Stimulated activated CD4-positive, alpha-beta T cell treated with anti-CD3 and anti-CD28 coated beads, Interleukin-1b, Interleukin-23, amount 100 ng/mL, for 24 hours (primary cell): ENCODE data around the gene LRP5.
"Not testable (repeated sequence)": the region's sequence is repeated elsewhere in the genome, so short reads cannot be mapped to it uniquely, and the experiment has no call there.

ENCODE experiments used
- DNase-seq, 4 experiments: peaks; one replicate each; pipeline ENCODE4 v3.0.0-alpha.2; 2020; ENCODE audit warnings: low read depth in 4 of 4, low spot score in 1 of 4

Gene LRP5

DNA sequence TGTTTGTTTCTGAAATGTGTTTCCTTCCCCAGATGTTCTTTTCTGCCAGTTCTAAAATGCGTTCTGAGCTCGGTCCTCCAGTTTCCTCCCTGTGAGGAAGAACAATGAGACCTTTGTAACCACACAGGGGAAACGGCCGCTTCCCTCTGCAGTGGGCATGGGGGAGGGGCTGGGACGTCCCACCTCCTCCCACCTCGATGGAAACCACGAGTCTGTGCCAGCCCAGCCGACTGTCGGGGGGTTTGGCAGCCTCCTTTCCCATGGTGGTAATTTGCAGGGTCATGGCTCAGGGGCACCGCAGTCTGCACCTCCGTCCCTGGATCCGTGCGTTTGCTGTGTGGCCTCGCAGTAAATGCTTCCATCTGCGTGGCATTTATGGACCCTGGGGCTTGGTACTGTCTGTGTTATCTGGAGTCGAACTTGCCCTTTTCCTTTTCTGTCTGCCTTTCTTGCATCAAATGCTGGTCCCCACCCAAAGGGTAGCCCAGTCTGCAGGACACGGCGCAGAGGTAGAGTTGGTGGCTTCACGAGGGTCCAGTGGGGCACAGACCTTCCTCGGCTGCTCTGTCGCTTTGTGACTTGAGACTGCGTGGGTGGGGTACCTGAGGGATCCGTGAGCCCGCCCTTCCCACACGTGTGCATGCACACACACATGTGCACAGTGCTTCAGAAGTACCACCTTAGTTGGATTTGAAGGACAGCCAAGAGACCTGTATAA is 16.1 kb downstream of the LRP5 start:
- DNase-seq: peak in 1 of 4 experiments; percentile 10

DNA sequence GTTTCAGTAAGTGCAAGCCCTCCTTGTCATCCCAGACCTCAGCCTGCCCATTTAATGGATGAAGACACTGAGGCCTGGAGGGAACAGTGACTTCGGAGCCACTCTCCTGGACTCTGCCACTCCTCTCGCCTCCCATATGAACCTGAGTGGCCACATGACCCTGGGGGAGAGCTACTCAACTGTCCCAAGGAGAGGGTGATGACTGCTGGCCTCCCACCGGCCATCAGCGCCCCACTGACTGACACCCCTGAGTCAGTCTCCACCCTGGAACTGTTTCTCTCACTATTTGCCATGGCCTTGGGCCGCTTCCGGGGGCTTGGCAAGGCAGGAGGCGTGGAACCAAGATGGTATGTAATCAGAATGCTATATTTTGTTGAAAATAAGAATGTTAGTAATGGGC is 17.1 kb downstream of the LRP5 start:
- no peak for DNase-seq

DNA sequence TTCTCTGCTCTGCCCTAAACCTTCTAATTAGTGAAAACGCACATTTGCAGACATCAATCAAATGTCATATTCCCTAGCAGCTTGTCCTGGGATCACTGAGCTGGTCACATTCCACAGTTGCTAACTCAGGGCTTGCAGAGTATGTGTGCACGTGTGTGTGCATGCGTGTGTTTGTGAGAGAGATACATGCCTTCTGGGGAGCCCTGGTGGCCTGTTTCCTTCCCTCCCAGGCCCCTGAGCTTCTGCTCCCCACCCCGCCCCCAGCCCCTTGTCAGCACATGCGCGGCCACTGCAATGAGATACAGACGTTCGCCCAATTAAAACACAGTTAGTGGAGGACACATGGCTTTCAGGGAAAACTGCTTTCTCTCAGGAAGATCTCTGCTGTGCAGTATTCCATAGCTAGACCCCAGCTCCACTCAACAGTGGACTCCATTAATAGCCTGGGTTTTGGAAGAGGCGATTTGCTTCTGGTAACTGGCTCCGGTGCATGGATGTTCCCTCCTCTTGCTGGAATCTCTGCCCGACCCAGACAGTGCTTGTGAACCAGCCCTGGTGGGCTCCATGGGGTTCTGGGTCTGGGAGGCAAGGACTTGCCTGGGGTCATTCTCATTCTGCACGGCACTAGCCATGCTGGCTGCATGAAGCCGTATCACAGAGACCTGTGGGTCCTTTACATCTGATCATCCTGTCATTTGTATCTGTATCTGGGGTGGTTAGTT is 17.7 kb downstream of the LRP5 start:
- no peak for DNase-seq

DNA sequence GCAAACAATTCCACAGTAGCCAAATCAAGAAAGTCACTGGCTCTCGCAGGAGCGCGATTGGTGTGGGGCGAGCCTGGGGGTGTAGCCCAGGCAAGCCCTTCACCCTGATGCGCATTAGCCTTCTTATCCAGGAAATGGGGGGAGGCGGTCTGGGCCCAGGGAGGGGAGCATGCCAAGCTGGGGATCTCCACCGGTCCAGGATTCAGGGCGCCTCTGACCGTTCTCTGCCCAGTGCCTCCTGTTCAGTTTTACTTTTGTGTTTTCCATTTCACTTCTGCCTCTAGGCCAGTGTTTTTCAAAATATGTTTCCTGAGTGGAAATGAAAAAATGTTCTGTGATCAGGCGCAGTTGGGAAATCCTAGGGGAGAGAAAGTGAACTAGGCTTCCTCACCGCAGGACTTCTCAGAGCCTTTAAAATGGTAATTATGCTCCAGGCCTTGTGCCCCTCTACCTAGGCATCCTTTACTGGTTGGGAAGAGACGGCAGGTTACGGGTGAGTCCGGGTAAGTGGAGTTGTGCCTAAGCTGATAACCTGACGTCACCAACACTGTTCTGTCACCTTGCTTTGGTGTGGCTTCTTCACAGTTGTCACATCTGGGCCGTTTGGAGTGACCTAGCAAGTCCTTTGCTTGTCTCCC is 18.4 kb downstream of the LRP5 start:
- DNase-seq: no peak

DNA sequence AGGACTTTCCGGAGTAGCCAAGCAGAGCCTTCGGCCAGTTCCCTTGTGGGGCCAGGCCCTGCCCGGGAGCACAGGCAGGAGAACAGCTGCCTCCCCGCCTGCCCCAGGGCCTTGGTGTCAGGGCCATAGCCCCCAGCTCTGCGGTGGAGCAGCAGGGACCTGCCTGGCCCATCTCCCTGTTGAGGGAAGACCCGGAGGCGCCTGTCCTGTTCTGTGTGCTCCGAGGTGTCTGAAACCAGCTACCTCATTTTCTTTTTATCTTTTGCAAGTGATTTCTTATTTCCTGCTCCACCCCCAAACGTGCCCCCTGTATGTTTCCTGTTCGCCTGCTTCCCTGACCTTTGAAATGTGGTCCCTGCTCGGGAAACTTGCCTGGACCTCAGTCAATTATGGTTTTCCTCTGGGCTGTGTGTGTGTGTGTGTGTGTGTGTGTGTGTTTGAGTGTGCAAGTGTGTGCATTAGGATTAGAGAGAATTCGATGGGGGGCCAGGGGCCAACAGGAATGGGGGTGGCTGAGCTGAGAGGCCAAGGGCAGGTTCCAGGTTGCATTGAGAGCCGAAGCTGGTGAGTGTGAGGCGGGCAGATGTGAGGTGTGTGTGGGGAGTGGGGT is 19.1 kb downstream of the LRP5 start:
- DNase-seq: no peak

DNA sequence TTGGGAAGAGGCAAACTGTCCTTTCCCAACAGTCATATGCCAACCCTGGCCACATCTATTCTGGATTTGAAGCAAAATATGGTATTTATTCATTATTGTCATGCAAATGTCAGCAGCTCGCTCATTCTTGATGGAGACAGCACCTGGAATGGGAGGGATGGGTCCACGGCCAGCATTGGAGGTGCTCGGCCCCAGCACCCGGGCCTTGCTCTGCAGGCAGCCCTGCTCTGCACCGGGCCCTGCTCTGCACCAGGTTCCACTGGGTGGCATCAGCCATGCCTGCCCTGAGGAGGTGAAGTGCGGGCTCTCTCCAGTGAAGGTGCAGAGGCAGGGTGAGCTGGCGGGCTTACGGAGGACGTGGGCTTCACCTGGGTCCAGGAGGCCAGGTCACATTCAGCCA is 19.8 kb downstream of the LRP5 start:
- no peak for DNase-seq

DNA sequence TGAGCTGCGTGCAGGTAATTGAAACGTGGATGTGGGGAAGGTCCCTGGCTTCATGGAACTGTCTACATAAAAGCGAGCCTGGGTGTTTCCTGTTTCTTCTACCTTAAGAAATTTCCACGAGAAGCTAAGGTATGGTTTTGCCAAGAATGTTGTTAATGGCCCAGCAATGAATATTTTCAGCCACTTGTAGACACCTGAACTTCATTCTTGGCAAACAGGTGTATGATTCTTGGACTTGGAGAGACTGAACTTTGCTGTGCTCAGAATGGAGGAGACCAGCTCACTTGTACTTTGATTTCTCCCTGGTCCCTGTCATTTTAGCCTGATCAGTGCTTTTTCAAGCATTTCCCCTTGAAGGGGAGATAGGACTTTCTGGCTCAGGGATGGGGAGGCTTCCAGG is 20.8 kb downstream of the LRP5 start:
- DNase-seq: no peak

DNA sequence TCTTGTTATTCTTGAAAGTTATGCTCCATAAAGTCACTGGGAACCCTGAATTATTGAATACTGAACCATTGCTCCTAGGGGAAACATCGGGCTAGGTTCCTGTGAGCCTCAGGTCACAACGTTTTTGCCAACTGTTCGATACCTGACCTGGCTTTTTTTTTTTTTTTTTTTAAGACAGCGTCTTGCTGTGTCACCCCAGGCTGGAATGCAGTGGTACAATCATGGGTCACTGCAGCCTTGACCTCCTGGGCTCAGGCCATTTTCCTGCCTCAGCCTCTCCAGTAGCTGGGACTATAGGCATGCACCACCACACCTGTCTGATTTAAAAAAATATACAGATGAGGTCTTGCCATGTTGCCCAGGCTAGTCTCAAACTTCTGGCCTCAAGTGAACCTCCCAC is 22.5 kb downstream of the LRP5 start:
- DNase-seq: no peak

DNA sequence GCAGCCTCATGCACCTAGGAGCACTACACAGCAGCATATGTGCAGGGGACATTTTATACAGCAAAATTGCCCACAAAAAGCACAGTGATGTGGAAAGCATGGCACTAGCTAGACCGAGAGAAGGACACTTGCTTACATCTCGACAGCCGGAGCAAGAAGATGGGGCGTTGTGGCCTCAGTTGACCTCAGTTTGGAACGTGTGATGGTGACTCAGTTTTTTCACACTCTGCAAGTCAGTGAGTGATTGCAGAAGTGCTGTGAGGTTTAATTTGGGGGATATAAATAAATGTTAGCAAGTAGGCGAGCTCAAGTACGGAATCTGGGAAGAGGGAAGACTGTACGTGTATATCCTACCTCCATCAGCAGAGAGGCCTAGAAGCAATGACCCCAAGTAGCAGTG is 23.3 kb downstream of the LRP5 start:
- no peak for DNase-seq

DNA sequence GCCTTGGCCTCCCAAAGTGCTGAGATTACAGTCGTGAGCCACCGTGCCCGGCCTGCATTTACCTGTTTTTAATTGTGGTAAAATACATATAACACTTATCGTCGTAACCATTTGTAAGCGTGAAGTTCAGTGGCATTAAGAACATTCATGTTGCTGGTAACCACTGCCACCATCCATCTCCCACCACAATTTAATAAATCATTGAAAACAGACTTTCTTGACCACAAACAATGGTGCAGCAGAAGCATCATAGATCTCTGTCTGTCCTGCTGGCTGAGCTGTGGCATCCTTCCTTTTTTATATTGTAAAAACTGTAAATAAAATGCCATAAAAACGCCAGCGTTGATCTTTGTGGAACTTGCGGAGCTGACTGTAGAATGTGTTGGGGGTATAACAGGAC is 24.3 kb downstream of the LRP5 start:
- no peak for DNase-seq

DNA sequence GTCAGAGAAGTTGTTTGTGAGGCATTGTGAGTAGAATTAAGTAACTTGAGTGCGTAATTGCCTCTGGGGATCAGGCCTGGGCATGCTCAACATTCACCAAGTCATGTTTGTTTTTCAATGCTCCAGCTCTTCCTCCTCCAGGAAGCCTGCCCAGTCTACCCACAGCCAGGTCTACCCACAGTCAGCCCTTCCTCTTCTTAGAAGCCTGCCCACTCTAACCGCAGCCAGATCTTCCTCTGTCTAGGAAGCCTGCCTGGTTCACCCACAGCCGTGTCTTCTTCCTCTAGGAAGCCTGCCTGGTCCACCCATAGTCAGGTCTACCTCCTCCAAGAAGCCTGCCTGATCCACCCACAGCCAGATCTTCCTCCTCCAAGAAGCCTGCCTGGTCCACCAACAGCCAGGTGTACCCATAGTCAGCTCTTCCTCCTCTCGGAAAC is 25.0 kb downstream of the LRP5 start:
- DNase-seq: no peak

DNA sequence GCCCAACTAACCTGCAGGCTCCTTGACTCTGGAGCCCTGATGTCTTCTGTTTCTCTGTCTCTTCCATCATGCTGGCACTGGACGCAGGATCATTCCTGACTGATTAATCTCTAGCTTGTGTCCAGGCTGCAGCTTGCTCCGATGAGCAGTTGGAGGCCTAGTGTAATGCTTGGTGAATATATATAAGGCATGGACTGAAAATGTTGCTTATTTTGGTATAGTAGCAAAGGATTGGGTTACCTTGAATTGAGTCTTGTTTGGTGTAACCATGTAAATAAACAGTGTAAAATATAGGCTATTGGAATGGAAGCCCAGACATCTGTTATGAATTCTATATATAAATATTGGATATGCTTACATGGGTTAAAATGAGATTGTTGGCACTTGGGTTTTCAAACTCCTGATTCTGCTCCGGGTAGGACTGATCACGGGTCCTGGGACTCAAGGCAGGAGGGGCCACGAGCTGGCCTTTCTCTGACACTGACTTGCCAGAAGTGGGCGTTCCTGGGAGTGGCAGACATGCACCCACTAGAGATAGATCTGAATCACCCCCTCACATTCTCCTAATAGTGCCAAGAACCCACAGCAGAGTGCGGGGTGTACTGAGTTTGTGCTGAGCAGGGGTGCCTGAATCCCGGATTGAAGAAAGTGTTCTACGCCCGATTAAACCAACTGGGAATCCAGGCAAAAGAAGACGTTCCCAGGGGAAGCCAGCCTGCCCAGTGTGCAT is 25.8 kb downstream of the LRP5 start:
- no peak for DNase-seq

DNA sequence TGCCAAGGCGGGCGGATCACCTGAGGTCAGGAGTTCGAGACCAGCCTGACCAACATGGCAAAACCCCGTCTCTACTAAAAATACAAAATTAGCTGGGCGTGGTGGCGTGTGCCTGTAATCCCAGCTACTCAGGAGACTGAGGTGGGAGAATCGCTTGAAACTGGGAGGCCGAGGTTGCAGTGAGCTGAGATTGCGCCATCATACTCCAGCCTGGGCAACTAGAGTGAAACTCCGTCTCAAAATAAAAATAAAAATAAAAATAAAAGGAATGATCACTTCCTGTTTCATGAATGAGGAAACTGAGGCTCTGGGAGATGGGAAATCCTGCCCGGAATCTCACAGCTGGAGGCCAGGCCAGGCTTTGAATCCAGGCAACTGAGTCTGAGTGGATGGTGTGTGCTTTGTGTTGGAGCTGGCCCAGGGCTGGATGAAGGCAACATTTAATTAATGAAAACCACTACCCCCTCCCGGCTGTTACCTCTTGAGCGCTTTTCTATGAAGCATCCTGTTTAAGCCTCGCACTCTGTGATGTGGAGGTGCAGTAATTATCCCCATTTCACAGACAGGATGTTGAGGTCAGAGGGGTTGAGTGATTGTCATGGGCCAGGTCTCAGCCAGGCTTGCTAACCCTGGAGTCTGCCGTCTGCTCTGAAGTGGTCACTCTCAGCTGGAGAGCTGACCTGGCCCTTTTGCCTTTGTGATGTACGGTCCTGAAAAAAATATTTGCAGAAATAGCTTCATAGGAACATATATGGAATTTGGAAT is 27.8 kb downstream of the LRP5 start:
- DNase-seq: no peak

DNA sequence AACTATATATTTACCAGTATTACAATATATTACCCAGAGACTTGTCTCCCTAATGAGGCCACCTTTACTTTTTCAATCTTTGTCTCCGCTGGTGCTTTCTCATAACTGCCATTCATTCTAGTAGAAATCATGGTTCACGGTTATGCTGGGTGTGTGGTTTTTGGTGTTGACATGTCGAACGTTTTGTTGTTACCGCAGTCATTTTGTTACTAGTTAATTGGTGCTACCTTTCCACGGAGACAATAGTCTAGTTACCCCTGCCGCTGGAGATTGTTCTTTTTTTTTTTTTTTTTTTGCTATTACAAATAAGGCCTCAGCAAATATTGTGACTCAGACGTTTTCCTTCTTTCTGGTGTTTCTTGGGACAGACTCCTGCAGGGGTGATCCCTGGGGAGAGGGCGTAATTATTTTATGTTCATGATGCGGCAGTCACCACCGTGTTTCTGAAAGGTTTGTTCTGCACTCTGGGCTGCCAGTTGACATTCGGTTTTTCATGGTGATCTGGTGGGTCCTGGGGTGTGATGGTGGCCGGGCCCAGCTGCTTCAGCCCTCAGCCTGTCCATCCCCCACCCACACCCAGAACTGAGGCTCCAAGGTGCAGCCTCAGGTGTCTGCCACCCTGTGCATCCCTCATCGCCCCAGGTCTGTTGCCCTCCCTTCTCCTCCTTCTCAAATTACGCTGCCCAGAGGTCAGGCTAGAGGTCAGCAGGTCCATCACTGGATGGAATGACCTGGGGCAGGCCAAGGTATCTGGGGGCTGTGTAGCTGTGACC is 28.6 kb downstream of the LRP5 start:
- DNase-seq: no peak

DNA sequence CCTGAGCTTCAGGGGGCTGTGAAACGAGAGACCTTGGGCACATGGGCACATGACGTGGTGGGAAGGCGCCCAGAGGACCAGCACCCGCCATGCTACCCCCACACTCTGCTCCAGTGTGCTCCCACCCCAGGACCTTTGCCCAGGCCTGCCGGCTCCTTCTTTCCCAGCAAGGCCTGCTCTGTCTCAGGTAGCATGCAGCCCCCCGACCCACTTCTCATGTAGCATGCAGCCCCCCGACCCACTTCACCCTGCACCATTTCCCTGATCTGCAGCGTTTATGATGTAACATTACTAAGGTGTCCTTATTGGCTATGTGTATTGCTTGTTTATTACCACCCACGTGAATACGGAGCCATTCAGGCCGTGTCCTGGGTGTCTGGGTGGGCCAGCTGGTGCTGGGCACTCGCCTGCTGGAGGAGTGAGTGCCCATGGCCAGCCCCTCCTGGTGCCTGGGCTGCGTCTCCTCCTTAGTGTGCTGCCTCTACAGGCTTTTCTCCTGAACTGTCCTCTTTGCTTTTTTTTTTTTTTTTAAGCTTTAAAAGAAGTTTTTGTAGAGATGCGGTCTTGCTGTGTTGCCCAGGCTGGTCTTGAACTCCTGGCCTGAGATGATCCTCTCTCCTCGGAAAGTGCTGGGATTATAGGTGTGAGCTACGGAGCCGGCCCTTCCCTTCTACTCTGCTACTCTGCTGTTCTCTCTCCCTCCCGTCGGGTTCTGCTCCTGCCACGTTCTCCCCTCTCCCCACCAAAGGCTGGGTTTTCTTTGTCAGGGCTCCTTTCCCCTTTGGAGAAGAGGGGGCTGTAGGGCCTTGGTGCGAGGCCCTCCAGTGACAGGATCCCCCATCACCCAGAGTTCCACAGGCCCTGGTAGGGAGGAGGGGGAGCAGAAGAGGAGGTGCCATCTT is 29.4 kb downstream of the LRP5 start:
- no peak for DNase-seq

DNA sequence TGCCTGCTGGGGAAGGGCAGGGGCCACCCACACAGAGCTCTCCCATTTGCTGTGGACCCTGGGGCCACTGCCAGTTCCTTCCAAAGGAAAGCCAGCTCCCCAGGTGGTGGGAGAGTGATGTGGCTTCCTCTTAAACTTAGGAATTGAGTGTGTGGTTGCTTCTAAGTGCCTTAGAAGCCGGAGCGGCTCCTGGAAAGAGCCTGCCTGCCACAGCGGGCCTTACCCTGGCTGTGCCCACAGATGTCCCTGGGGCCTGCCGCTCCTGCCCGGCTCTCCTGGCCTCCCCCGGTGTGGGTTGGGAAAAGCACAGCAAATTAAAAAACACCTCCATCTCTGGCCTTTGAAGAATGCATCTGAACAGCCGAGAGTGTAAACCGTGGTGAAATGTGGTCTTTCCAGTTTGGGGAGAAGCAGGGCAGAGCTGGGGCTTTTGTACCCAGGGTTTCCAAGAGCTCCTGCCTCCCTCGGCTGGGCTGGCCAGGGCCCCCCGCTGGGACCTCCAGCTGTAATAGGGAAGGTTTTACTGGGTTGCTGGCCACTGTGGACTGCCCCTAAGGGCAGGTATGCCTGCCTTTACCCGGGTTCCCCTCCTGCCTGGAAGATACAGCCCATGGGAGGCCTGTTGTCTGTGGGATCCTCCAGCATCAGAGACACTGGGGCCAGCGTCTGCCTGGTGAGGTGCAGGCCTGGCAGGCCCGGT is 30.2 kb downstream of the LRP5 start:
- no peak for DNase-seq

DNA sequence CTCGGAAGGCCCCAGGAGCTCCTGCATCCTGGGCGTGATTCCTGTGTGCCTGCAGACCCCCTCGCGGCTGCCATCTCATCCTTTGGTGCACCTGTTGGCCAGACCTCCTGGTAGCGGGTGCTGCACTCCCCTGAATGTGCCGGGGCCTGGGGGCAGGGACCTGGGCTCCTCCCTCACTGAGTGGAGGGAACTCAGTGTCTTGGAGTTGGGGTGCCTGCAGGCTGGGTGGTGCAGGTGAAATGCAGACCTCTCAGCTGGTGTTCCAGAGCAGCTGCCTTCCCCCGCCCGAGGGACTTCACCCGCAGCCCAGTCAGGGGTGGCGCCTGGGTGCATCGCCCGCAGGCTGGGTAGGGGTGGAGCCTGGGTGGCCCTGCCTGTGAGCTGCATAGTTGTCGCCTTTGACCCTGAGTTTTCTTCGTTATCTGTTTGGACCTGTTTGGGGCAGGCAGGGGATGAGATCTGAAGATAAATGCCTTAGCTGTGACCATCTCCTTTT is 31.4 kb downstream of the LRP5 start:
- no peak for DNase-seq

DNA sequence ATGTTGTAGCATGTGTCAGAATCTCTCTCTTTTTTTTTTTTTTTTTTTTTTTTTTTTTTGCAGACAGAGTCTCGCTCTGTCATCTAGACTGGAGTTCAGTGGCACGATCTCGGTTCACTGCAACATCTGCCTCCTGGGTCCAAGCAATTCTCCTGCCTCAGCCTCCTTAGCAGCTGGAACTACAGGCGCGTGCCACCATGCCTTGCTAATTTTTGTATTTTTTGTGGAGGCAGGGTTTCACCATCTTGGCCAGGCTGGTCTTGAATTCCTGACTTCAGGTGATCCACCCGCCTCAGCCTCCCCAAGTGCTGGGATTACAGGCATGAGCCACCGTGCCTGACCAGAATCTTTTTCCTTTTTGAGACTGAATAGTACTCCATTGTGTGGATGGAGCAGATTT is 32.4 kb downstream of the LRP5 start:
- not testable (repeated sequence) for DNase-seq
